ENCODE results near the gene RWDD1. TPM values are rescaled to one million over a fixed set of nuclear protein-coding genes. Genes with fewer than 3 reads are reported as not detected.

RWDD1 gene
- total and polyA plus RNA-seq, 2 of the 13 experiments (the other 11 are each of a cell fraction or from before 2014, with no cell fraction given) = 27.4 to 67.1 TPM

- Histone ChIP-seq H3K4me3 (replicated peaks in 1 of 3; ENCODE audit: insufficient read depth in 1 of 3, low read depth in 2 of 3, low read length in 3 of 3) (no peak overlapping the region), H3K79me2 (ENCODE audit: insufficient read depth, low read length) (no peaks in the 10 kb centered on the region), H3K4me2 (ENCODE audit: low read depth, low read length) (peak overlapping the region; percentile 63), H4K20me1 (ENCODE audit: insufficient read depth, low read length) (no peaks in the 10 kb centered on the region), H3K36me3 (replicated peaks in 1 of 2; ENCODE audit: control insufficient read depth in 1 of 2, insufficient read depth in 2 of 2, low read length in 2 of 2) (no peaks in the 10 kb centered on the region), H3K9me3 (ENCODE audit: low read length) (no peaks in the 10 kb centered on the region), H3K27me3 (ENCODE audit: control insufficient read depth in 1 of 2, insufficient read depth in 2 of 2, low read length in 2 of 2) (no peaks in the 10 kb centered on the region; a peak in 2 of 5 replicates), H3K4me1 (ENCODE audit: insufficient read depth, low read length) (peaks cover 31% of the 10 kb centered on the region), H3K9ac (ENCODE audit: insufficient read depth, low read depth, low read length) (peak overlapping the region; percentile 25; the same call in 1 of the 2 replicates), H3K27ac (ENCODE audit: extremely low read length, insufficient read depth, low read length) (no peak overlapping the region), H2AFZ (ENCODE audit: low read length) (peak overlapping the region; percentile 79)
- FAIRE-seq (no peak), ATAC-seq (0 out of 3 replicates have a peak, but pooled peaks have one; percentile 5), DNase-seq (ENCODE audit: low spot score) (no peak)
- TF ChIP-seq NR2F1 (CRISPR knock-in tag; IDR thresholded peaks at IDR 0.05) (no peak), ZBTB14 (CRISPR knock-in tag; IDR thresholded peaks at IDR 0.05) (no peak), ZNF563 (CRISPR knock-in tag; IDR thresholded peaks at IDR 0.05) (no peak), DBP (CRISPR knock-in tag; IDR thresholded peaks at IDR 0.05; ENCODE audit: not compliant biosample characterization) (no peak), MIER2 (CRISPR knock-in tag; IDR thresholded peaks at IDR 0.05) (no peak), ZNF615 (CRISPR knock-in tag; IDR thresholded peaks at IDR 0.05; ENCODE audit: borderline replicate concordance) (no peak), ARNT2 (CRISPR knock-in tag; IDR thresholded peaks at IDR 0.05; ENCODE audit: low read depth) (no peak)
- WGBS (ENCODE audit: low lambda C conversion rate) = 10% methylated on average over 3 of the region's 3 CpGs
- intact Hi-C loops (cut with micrococcal nuclease; ENCODE audit: unreplicated experiment) (no loop called here), in situ Hi-C loops (cut with HindIII; ENCODE audit: extremely low pct_ligation_motif_present, low pct_unique_long_range_greater_than_20kb) (loop anchor here (10.0 kb wide), 1 partner anchor 288 kb away; the partner anchor contains the start of gene TSPYL1)
- CTCF ChIA-PET (ENCODE audit: low intra/inter-chr PET ratio, low total read pairs) = interaction anchor here (0.7 to 3.7 kb wide), 3 partner anchors 11 to 27 kb away, joined by 3 to 43 read pairs (median 3); no protein-coding TSS in a partner anchor
- BruUV-seq (replicated peaks) = no TSS peak
- POLR2A ChIA-PET = interaction anchor here (1.8 kb wide), 1 partner anchor 9 kb away, joined by 11 read pairs; the partner anchor contains the start of gene RWDD1
These were observed 8.7 kb upstream of the RWDD1 start for GRCh38 chr6:116562614-116563013.

Data from HepG2 (cell line).